Embryonic facial prominence (tissue), 1 donor: ENCODE measurements around the gene DNAJC17.
A peak's percentile ranks its signal among the peaks of the same experiment; 100 is the strongest.

ENCODE experiments used
- DNase-seq: peaks from one replicate; pipeline ENCODE4 v3.0.0-alpha.2; 2016; ENCODE audit errors: extremely low spot score

Gene DNAJC17

DNA sequence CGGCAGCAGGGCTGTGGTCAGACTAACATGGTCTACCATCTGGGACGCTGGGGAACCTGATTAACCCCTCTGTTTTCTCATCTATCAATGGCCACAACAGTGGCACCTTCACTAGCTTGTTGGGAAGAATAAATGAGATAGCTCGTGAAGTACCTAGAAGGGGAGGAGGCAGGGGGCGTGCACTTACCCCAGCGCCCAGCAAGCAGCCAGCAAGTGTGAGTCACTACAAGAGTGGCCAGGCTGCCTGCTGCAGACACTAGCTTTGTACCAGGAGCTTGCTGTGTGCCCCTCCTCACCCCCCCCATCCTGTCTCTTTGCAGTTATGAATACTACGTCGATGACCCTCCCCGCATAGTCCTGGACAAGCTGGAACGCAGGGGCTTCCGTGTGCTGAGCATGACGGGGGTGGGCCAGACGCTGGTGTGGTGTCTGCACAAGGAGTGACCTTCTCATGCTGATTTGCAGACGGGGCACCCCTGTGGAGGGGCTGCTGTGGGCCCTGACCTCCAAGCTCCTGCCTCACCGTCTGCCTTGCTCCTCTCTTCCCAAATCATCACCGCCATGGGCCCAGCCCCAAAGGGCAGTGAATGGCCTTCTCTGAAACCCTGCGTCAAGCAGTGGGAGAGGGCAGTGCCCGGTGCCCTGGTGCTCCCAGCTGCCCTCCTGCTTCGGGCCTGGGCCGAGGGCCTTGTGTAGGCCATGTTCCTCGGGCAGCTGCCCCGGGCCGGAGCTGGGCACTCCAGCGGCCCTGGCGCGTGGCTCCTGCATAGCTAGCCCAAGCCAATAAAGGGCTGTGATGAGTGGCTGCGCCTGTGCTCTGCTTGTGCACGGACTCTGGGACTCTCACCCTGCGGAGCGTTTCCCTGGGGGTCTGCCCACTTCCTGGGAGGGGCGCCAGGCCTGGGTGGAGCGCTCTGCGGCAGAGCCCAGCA, 40.1 kb downstream of the DNAJC17 start:
- no peak for DNase-seq

GRCh38 chr15:40766194-40766815, 41.0 kb downstream of the DNAJC17 start:
- no peak for DNase-seq

DNA sequence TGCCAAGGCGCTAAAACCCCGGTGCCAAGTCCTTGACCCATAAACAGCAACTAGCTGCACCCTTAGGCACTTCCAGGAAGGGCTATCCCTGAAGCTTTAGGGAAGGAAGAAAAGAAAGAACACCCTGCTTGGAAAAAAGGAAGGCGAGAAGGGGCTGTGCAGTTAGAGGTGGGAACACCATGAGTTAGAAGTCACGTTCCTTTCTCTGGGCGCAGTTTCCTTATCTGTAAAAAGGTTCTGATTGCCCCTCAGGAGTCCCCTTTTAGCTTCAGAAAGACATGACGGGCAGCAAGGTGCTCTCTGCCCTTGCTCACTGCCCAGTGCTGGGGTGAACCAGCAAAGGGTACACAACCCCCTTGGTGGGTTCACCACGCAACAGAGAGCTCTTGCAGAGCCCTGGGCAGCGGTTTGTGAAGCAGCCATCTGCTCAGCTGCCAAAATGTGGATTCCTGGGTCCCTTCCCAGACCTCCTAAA, 42.6 kb downstream of the DNAJC17 start:
- DNase-seq: no peak

DNA sequence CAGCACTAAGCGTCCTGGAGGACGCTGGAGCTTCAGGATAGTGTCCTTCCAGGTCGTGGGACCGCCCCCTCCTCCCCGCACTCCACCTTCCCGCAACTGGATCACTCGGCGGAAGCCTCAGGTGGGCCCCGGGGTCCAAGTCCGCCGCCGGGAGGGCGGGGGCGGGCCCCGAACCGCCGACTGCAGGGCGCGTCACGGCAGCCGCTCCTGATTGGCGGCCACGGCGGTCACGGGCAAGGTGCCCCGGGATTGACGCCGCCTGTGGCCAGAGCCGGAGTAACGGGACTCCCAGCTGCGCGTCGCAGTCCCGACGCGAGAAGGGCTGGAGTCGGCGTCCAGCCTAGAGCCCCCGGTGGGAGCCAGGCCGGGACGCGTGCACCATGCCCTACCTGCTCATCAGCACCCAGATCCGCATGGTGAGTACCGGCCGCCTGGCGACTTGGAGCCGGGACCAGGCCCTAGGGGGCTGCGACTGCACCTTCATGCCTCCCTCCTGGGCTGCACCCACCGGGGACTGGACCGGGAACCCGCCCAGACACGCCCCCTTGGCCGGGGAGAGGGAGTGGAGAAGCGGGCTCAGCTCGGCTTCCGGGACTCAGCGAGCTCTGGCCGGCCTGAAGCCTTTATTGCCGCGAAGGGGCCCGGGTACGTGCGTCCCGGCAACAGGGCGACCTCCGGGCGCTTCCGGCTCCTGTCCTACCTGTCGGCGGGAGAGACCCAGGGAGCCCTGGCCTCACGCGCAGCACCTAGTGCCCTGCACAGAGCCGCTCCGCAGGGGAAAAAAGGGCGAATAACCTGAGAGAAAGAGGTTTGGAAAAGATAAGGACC, 43.3 kb downstream of the DNAJC17 start, which contains the start of gene GCHFR:
GCHFR (plus strand) TSS at position 268 of the 828 bp plus-strand sequence; CDS start at position 381, 113 bp downstream.
- peak; percentile 37 for DNase-seq

DNA sequence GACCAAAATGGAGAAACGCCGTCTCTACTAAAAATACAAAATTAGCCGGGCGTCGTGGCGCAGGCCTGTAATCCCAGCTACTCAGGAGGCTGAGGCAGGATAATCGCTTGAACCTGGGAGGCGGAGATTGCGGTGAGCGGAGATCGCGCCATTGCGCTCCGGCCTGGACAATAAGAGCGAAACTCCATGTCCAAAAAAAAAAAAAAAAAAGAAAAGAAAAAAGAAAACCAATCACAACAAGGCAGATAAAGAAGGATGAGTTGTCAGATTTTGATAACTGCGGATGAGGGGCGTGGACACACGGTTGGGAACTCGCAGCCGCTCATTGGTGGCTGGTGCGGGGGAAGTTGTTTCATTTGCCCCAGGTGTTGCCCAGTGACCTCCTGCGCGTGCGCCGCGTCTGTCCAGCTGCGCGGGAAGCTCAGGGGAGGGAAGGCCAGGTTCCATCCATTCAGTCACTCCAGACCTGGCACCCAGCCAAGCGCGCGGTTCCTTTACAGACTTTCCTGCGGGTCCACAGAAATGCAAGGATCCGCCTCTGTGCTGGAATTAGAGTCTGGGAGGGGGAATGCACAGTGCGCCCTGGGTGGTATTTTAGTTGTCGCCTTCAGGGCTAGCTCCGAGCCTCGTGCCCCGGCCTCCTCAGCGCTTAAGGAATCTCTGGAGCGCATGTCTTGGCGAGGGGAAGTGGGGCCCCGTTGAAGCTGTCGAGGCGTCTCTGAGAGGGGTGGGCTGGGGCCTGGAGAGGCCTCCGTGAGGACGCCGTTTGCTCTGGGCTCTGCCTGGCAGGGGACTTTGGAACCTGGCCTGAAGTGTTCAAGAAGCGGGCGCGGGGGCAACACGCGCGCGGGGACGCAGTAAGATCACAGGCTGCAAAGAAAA, 44.1 kb downstream of the DNAJC17 start:
- DNase-seq: peak; percentile 60

- no peak for DNase-seq
These were observed 47.3 kb downstream of the DNAJC17 start for GRCh38 chr15:40759961-40760360.

DNA sequence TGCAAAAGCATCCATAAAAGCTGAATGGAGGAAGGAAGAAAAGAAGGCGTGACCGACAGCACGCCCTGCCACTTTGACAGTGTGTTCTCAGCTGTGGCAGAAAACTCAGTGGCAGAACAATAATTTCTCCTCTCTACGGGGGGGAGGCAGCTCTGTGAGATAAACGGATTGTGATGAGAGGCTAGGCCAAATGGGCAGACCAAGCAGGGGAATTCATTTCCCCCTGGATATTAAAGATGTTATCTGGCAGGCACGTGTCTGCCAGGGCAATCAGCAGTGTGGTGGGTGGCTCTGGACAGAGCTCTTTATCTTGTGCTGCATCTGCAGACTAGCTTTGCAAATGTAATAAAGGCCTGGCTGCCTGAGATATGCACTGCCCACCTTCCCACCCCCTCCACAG, 50.3 kb downstream of the DNAJC17 start:
- DNase-seq: no peak

DNA sequence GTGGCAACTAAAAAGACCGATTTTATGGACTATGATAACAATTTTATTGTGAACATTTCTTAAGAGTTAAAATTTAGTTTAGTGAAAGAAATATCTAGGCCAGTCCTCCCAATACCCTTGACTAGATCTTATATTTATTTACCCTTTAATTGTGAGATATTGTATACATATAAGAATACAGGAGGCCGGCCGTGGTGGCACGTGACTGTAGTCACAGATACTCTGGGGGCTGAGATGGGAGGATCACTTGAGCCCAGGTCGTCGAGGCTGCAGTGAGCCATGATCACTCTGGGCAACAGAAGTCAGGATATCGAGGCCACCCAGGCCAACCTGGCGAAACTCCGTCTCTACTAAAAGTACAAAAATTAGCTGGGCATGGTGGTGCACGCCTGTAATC, 51.5 kb downstream of the DNAJC17 start:
- no peak for DNase-seq

GRCh38 chr15:40754883-40755811, 52.1 kb downstream of the DNAJC17 start, which contains the start of gene RMDN3:
TSS of gene RMDN3 (minus strand) at chr15:40755254. CDS start at chr15:40754783, 471 bp downstream.
- peak; percentile 90 for DNase-seq

DNA sequence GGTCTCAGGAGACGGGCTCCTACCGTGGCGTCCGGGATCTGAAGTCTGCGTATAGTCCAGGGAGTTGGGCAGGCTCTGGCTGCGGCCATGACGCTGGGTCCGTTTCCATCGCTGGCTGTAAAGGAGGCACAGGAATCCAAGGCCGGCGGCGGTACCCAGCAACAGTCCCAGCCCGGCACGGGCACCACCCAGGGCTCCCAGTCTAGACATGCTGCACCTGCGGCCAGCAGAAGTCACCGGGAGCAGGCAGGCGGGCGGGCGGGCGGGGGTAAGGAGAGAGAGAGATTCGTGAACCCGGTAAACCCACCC, 52.7 kb downstream of the DNAJC17 start:
- DNase-seq: no peak

DNA sequence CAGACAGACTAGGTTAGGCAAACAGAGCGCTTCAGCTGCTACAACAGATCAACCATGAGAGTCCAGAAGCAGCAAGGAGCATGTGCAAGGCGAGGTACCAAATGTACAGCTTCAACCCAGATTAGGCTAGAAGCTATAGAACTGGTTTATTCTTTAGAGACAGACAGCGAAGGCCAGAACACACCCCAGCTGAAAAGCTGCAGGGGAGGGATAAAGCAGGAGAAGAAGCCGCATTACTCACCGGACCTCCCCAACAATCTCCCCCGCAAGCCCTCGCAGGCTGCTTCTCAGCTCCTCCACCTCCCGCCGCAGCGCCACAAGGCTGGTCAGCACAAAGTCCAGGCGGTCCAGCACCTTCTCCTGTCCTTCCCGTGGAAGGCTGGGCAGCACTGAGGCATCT, 55.5 kb downstream of the DNAJC17 start:
- DNase-seq: no peak

- DNase-seq: no peak
These were observed 56.4 kb downstream of the DNAJC17 start for GRCh38 chr15:40750885-40751284.

- no peak for DNase-seq
These were observed 58.1 kb downstream of the DNAJC17 start for GRCh38 chr15:40749151-40749630.

DNA sequence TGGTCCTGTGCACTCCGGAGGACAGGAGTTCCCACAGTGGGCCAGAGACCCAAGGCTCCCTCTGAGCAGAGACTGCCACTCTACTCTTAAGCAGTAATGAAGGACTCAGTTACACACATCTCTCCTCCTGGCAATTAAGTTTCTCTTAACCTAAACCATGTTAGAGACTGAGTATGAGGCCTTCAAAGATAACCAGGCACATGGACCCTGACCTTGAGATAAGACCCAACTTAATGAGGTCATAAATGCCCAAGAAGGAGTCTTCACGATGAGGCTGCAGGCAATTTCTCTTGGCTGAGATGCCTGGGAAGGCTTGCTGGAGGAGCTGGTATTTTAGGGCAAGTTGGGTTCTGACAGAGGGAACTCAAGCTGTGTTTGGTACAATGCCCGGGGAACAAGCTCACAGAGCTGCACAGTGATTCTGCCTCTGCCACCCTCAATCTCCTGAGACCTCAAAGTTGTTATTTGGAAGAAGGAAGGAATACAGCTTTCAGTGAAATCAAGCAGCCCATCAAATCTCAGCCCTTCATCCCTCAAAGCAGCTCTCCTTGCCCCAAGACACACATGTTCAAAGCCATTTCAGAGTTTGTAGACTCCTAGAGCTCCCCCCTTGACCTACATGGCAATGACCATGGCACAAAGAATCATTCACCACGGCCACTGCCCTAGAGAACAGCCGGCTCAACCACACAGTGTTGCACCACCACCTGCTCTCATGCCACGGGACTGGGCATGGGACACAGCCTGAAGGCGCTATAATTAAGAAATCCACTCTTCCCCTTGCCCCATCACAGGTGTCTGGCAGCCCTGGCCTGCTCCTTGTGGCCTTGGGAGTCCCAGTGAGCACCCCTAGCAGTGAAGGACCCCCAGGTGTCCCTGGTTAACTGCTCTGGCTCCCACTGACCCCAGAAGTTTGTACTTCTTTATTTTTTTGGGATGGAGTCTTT, 59.3 kb downstream of the DNAJC17 start:
- no peak for DNase-seq

DNA sequence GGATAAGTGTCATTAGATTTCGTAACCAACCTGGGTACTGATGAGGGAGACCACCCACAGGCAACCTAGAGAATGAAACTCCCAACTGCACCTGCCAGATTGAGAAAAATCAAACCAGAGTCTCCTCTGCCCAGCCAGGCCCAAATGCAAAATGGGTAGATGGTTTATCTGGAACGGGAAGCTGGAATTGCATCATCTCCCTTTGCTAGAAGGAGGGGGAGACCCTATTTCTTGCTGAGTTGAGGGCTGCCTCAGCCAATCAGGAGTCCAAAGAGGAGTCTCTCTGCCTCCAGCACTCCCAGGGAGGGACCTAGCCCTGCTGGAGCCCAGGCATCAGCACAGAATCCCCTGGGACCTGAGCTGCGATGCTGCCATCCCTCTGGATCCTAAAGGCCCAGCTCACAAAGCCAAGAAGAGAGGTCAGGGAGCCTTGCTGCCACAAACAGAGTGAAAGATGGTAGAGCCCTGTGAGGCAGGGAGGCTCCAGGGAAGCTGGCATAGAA, 60.3 kb downstream of the DNAJC17 start:
- DNase-seq: no peak

- DNase-seq: no peak
These were observed 62.5 kb downstream of the DNAJC17 start for GRCh38 chr15:40744815-40745152.

- DNase-seq: no peak
These were observed 63.1 kb downstream of the DNAJC17 start for GRCh38 chr15:40743921-40744814.
